Cardiac fibroblast (primary cell): ENCODE results near the gene GOLGA6L10.
"Not testable (repeated sequence)": the region's sequence is repeated elsewhere in the genome, so short reads cannot be mapped to it uniquely, and the experiment has no call there.

ENCODE experiments used
- DNase-seq, 2 donors: peaks; one replicate each; pipeline versions ENCODE4 v3.0.0 to v3.0.0-alpha.2; 2010; ENCODE audit warnings: low read depth in 2 of 2
- H3K4me3 ChIP-seq, 2 donors: replicated peaks in 1 of 2; 1 replicate in 1 of 2; 2 replicates in 1 of 2; pipeline ENCODE4 v1.5.1; 2011; ENCODE audit warnings: low read depth in 2 of 2, low read length in 2 of 2, mild to moderate bottlenecking in 2 of 2, moderate library complexity in 1 of 2
- CTCF ChIP-seq: IDR thresholded peaks from one replicate; pipeline ENCODE4 v1.5.1; 2011; ENCODE audit warnings: low read depth, mild to moderate bottlenecking, low read length, inconsistent platforms

The GOLGA6L10 gene

GRCh38 chr15:82342632-82343374 lies 6.5 kb downstream of the GOLGA6L10 start:
- not testable (repeated sequence) for H3K4me3 ChIP-seq, DNase-seq
- TF ChIP-seq CTCF = peak; percentile 15

DNA sequence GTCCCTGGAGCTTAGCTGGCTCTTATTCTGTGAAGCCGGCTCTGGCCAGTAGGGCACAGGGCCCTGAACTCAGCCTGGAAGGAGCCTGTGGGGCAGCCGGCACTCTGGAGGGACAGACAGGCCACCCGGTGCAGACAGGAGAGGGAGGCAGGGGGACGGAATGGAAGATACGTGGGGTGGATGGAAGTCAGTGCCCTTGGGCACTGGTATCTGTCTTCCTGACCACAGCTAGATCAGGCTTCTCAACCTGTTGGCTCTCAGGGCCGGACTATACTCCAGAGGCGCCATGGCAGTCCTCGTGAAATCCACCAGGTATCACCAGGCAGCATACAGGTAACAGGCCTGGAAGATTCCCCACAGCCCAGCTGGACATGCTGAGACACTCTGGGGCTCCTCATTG lies 10.7 kb downstream of the GOLGA6L10 start:
- not testable (repeated sequence) for H3K4me3 ChIP-seq, DNase-seq

DNA sequence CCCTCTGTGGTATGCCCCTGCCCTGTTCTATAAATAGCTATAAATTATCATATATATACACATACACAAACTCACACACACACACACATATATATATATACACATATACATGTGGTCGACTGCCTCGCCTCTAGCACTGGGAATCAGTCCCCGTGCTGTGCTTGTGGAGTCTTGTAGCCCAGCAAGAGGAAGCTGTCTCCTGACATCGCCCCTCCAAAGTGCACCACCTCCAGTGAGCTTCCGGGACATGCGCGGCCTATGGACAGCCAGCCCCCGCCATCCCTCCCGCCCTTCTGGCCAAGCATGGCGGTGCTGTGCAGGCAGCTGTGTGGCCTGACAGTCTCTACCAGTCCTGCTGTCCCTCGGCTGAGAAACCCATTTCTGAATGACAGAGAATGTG lies 11.2 kb downstream of the GOLGA6L10 start:
- DNase-seq = not testable (repeated sequence)

DNA sequence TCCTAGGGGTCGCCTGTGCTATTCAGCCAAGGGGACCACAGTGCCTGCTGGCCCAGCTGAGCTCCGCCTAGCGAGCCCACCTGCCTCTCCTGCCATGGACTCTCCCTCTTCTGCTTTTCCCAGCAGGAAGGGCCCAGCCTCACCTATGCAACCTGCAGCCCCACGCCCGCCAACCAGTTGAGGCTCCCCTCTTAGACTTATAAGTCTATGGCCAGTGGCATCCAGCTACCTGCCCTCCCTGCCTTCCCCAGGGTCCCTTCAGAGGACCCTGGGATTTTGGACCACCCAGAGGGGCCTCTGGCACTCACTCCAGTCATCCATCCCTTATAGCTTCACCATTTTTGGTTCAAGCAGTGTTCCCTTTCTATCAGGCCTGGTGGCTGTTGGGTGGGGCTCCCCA lies 12.2 kb downstream of the GOLGA6L10 start:
- not testable (repeated sequence) for DNase-seq, H3K4me3 ChIP-seq

More for the DNA sequence above, 11.2 kb downstream of the GOLGA6L10 start:
- not testable (repeated sequence) for H3K4me3 ChIP-seq

DNA sequence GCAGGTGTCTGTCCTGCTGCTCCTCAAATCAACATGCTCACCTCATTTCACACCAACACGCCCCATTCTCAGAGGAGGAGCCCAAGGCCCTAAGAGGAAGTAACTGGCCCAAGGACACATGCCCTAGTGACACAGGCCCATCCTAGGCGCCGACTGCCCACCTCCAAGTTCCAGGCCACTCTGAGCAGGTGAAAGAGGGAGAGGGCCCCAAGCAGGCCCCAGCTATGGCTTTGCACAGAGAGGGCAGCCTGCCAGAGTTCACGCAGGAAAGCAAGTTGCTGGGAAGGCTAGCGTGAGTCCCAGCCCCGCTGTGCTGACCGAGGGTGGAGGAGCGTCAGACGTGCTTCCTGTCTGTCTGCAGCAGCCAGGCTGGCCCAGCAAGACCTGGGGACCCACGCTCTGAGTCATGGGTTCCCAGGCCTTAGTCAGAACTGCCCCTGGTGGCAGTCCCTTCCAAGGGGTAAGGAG lies 13.1 kb downstream of the GOLGA6L10 start:
- not testable (repeated sequence) for H3K4me3 ChIP-seq
- peak; percentile 9 for TF ChIP-seq CTCF
- DNase-seq = peak; percentile 41 to 71

GRCh38 chr15:82335006-82335405 lies 14.3 kb downstream of the GOLGA6L10 start:
- H3K4me3 ChIP-seq, DNase-seq: not testable (repeated sequence)

DNA sequence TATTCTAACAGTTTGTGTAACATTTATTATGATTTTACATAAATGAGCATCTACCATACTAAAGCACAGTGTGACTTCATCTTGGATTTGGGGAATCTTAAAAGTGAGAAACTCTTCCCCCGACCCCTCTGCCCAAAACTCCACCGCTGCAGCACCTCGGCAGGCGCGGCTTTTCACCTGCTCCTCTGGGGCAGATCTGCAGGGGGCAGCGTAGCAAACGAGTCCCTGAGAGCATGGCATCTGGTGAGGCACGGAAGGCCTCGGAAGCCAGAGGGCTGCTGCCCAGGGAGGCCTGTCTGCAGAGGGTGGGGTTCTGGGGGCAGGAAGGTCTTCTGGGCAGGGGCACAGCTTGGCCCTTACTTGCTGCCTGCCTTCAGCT lies 14.7 kb downstream of the GOLGA6L10 start:
- not testable (repeated sequence) for H3K4me3 ChIP-seq

GRCh38 chr15:82333603-82334553 lies 15.4 kb downstream of the GOLGA6L10 start:
- not testable (repeated sequence) for H3K4me3 ChIP-seq, DNase-seq

More for the DNA sequence above, 14.7 kb downstream of the GOLGA6L10 start:
- DNase-seq = not testable (repeated sequence)

DNA sequence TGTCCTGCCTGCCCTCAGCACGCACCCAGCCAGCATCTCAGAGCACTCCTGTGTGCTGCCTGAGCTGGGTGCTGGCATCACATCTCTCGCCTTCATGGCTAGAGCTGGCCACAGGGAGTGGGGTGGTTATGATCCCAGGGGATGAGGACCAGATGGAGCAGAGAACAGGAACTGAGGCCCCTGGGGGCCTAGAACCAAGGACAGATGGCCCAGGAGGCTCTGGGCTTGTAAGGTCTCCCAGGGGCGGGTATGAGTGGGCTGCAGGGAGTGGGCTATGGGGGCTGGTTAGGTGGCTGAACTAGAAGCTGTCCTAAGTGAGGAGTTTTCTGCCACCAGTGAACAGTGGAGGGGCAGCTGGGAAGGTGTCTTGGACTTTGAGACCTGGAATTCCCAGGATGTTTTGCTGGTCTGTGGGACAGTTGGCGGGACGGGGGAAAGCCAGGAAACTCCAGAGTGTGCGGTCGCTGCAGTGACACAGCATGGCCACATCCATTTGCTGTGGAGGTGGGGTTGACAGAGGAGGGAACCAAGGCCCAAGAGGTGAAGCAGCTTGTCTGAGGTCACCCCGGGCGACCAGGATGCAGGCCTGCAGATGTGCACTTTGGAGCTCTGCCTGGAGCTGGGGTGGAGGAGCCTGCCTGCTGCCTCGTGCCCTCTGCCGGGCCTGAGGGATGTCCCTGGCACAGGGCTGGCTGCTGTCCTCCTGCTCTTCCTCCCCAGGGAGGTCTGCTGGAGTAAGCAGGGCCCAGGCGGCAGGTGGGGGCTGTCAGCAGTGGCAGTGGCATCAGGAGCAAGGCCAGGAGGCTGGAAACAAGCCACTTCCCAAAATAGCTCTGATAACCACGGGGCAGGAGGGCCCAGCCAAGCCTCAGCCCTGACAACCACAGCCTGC lies 16.3 kb downstream of the GOLGA6L10 start:
- not testable (repeated sequence) for H3K4me3 ChIP-seq
- DNase-seq = peak in 1 of 2 donors; percentile 26

DNA sequence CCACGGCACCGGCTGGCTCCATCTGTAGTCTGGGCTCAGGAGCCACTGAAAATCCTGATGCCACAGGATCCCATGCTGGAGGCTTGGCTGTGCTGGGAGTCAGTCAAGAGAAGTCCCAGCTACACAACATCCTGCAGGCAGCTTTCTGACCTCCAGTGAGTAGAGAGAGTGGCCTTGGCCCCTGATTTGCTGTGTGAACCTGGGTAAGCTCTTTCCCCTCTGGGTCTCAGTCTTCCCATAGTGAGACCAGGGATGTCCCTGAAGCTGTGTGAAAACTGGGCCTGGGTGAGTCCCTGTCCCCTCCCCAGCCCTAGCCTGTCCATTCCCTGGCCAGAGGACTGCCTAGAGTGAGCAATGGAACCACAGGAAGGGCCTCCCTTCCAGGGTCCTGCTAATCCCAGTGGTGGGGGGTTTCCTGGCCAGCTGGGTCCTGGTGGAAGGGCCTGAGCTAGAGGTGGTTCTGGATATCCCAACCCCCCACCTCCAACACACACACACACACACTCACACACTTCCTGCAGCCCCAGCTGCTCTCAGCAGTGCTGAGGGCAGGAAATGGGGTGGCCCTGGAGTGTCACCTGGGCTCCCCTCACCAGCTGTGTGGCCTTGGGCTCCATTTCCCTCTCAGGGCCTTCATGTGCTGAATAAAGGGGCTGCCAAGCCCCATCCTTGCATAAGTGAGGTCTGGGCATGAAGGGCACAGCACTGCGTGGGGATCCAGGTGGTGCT lies 17.5 kb downstream of the GOLGA6L10 start:
- not testable (repeated sequence) for DNase-seq

GRCh38 chr15:82330921-82331320 lies 18.4 kb downstream of the GOLGA6L10 start:
- H3K4me3 ChIP-seq, DNase-seq: not testable (repeated sequence)

More for the DNA sequence above, 17.5 kb downstream of the GOLGA6L10 start:
- not testable (repeated sequence) for H3K4me3 ChIP-seq

- not testable (repeated sequence) for DNase-seq, H3K4me3 ChIP-seq
Measured at GRCh38 chr15:82329039-82329438, 20.2 kb downstream of the GOLGA6L10 start.

DNA sequence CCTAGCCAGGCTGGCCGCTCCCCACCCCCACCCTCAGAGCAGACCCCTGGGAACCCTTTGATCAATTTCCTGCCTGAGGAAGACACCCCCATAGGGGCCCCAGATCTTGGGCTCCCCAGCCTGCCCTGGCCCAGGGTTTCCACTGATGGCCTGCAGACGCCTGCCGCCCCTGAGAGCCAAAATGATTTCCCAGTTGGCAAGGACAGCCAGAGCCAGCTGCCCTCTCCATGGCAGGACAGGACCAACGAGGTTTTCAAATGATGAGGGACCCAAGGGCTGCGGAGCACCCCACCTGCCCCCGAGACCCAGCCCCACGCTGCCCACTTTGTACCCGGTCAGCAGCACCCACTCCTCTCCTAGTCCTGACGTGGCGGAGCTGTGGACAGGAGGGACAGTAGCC lies 21.9 kb downstream of the GOLGA6L10 start:
- DNase-seq, H3K4me3 ChIP-seq: not testable (repeated sequence)

DNA sequence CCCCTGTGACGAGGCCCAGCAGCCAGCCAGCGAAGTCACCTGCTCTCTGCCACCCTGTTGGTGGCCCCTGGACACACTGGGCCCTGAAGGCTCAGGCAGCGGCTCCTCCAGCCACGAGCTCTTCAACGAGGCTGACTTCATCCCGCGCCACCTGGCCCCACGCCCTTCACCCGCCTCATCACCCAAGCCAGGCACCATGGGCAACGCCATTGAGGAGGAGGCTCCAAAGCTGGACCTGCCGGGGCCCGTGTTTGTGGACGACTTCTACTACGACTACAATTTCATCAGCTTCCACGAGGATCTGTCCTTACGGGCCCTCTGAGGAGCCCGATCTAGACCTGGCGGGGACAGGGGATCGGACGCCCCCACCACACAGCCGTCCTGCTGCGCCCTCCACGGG lies 22.4 kb downstream of the GOLGA6L10 start:
- not testable (repeated sequence) for H3K4me3 ChIP-seq, DNase-seq
